ENCODE results near the gene PADI3.

Gene PADI3

GRCh38 chr1:17215545-17215890 is 33.4 kb upstream of the PADI3 start:
- no peak for DNase-seq

GRCh38 chr1:17216078-17216477 is 32.8 kb upstream of the PADI3 start:
- no peak for DNase-seq

- DNase-seq = no peak
Measured at GRCh38 chr1:17217607-17218006, 31.3 kb upstream of the PADI3 start.

- DNase-seq = no peak
Measured at GRCh38 chr1:17218939-17219338, 30.0 kb upstream of the PADI3 start.

- DNase-seq = no peak
Measured at GRCh38 chr1:17220287-17220686, 28.6 kb upstream of the PADI3 start.

GRCh38 chr1:17222557-17222956 is 26.3 kb upstream of the PADI3 start:
- DNase-seq = no peak

- DNase-seq = no peak
Measured at GRCh38 chr1:17224434-17224833, 24.5 kb upstream of the PADI3 start.

- DNase-seq = no peak
Measured at GRCh38 chr1:17225140-17225539, 23.8 kb upstream of the PADI3 start.

GRCh38 chr1:17227358-17227915 is 21.5 kb upstream of the PADI3 start:
- DNase-seq = no peak

- DNase-seq = no peak
Measured at GRCh38 chr1:17228619-17229018, 20.3 kb upstream of the PADI3 start.

GRCh38 chr1:17229379-17229778 is 19.5 kb upstream of the PADI3 start:
- no peak for DNase-seq

GRCh38 chr1:17230106-17230505 is 18.8 kb upstream of the PADI3 start:
- no peak for DNase-seq

GRCh38 chr1:17230671-17231310 is 18.1 kb upstream of the PADI3 start:
- DNase-seq = no peak

GRCh38 chr1:17232759-17233661 is 15.9 kb upstream of the PADI3 start:
- no peak for DNase-seq

GRCh38 chr1:17233675-17234320 is 15.1 kb upstream of the PADI3 start:
- DNase-seq = peak in 36 of 51 donors; percentile 4 to 67 (median 27)

- DNase-seq = no peak
Measured at GRCh38 chr1:17234405-17234804, 14.5 kb upstream of the PADI3 start.

GRCh38 chr1:17235135-17235885 is 13.6 kb upstream of the PADI3 start:
- no peak for DNase-seq

GRCh38 chr1:17236779-17237560 is 11.9 kb upstream of the PADI3 start:
- peak in 49 of 51 donors; percentile 19 to 94 (median 69) for DNase-seq

- DNase-seq = no peak
Measured at GRCh38 chr1:17237561-17237903, 11.4 kb upstream of the PADI3 start.

GRCh38 chr1:17239420-17239819 is 9.5 kb upstream of the PADI3 start:
- peak in 34 of 51 donors; percentile 2 to 62 (median 30) for DNase-seq

Measured in hypothalamus (tissue), 51 donors.